ENCODE data around the gene TARBP1.

DNA sequence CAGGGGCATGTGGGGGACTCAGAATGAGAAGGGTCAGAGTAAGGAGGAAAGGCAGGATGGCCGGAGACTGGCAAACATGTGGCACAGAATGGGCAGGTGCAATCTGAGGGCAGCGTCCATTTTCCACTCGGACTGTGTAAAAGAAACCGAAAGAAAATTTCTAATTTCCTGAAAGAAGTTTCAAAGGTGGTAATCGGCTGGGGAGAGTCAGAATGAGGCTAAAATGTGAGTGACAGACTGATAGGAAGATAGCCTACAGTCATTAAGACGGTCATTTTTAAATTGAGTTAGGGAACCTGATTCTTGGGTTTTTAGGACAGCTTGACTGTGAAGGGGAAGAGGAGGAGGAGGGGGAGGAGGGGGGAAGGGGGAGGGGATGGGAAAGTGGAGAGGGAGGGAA lies 82.1 kb downstream of the TARBP1 start:
- TF ChIP-seq SUZ12 (IDR thresholded peaks at IDR 0.05; ENCODE audit: extremely low read depth, insufficient read depth, insufficient read length) (no peak), YY1 (IDR thresholded peaks at IDR 0.05; ENCODE audit: insufficient read depth, insufficient read length) (no peak), ZNF274 (IDR thresholded peaks at IDR 0.05; ENCODE audit: low read depth, low read length) (no peak)

Data from NT2/D1 (cell line).